BJ (cell line): Measurements from ENCODE around the gene MADD. TPM values are rescaled to one million over a fixed set of nuclear protein-coding genes. Genes with fewer than 3 reads are reported as not detected.
A peak's percentile ranks its signal among the peaks of the same experiment; 100 is the strongest.

Source experiments
- CTCF ChIA-PET: fragments of 350-600 bp; formaldehyde crosslinking; extraction: SDS; loops from one replicate; lab custom pipeline; 2021; ENCODE audit warnings: antibody characterized with exemption, inconsistent platforms; lab: Yijun Ruan, JAX
- POLR2A ChIA-PET: fragments of 300-600 bp; sonication (Branson Sonifier 250); formaldehyde crosslinking; extraction: SDS; loops from one replicate; lab custom pipeline; 2021; ENCODE audit warnings: antibody characterized with exemption; lab: Charles Lee
- DNase-seq: peaks from one replicate; pipeline ENCODE4 v3.0.0-alpha.2; 2011; ENCODE audit warnings: low read depth
- H3K27me3 ChIP-seq: 2 replicates; pipeline ENCODE4 v1.6.0; 2011; ENCODE audit warnings: low read length; ENCODE audit not compliant: control insufficient read depth, insufficient read depth
- H3K36me3 ChIP-seq: 2 replicates; pipeline ENCODE4 v1.5.1; 2011; ENCODE audit warnings: low read length; ENCODE audit not compliant: control insufficient read depth, insufficient read depth
- H3K4me3 ChIP-seq: 2 replicates; pipeline ENCODE4 v1.5.1; 2011; ENCODE audit warnings: low read depth, mild to moderate bottlenecking, control low read depth, low read length
- polyA plus RNA-seq: library from polyadenylated mRNA; depleted of rRNA; stranded (reverse); fragments of >200 nt; gene quantifications from 2 replicates; pipeline ENCODE4 v1.2.3, GENCODE V29; 2011
- TF ChIP-seq, protein P1 (sequence below): IDR thresholded peaks from 2 replicates; pipeline ENCODE4 v1.5.1; 2011; ENCODE audit warnings: low read depth, mild to moderate bottlenecking, control low read depth, inconsistent platforms, low read length, moderate library complexity; ENCODE audit not compliant: insufficient read depth

Gene MADD
- polyA plus RNA-seq, 1 experiment, result 19.8 TPM

DNA sequence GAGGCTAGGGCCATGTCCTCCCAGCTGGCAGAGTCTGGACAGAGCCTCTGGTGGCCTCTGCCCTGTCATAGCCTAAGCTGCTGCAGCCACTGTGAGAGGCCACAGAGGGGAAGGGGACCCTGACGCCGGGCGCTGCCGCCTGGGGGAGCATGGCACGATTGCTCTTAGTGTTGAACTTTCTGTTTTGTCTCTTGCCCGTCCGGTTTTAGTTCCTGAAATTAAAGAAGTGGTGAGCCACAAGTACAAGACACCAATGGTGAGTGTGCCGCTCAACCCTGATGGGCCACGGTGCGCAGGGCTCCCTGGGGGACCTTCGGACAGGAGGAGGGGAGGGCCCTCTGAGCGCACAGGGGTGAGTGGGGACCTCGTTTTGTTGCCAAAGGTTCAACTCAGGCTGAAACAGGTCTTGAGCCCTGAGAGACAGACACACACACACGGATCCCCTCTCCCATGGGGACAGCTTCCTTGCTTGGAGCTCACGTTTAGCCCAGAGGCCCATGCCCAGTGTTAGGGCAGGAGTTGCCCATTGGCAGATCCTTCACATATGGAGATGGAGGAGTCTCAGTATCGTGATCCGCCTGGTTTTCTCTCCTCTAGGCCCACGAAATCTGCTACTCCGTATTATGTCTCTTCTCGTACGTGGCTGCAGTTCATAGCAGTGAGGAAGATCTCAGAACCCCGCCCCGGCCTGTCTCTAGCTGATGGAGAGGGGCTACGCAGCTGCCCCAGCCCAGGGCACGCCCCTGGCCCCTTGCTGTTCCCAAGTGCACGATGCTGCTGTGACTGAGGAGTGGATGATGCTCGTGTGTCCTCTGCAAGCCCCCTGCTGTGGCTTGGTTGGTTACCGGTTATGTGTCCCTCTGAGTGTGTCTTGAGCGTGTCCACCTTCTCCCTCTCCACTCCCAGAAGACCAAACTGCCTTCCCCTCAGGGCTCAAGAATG is 58.8 kb downstream of the MADD start:
- no peak overlapping the region for H3K4me3 ChIP-seq
- CTCF ChIA-PET, result interaction anchor here (0.9 kb wide), 2 partner anchors 8 to 69 kb away, joined by 3 read pairs; no protein-coding TSS in a partner anchor
- POLR2A ChIA-PET, result no interaction called here

DNA sequence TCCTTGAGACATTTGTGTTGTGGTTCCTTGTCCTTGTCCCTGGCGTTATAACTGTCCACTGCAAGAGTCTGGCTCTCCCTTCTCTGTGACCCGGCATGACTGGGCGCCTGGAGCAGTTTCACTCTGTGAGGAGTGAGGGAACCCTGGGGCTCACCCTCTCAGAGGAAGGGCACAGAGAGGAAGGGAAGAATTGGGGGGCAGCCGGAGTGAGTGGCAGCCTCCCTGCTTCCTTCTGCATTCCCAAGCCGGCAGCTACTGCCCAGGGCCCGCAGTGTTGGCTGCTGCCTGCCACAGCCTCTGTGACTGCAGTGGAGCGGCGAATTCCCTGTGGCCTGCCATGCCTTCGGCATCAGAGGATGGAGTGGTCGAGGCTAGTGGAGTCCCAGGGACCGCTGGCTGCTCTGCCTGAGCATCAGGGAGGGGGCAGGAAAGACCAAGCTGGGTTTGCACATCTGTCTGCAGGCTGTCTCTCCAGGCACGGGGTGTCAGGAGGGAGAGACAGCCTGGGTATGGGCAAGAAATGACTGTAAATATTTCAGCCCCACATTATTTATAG is 59.6 kb downstream of the MADD start:
- Histone ChIP-seq H3K4me3 (no peak overlapping the region), H3K36me3 (peaks cover 17% of the 10 kb centered on the region), H3K27me3 (no peaks in the 10 kb centered on the region)
- ChIA-PET POLR2A (no interaction called here), CTCF (interaction anchor here (0.6 to 1.2 kb wide), 5 partner anchors 9 to 70 kb away, joined by 3 read pairs; no protein-coding TSS in a partner anchor)
- TF ChIP-seq, protein P1, sequence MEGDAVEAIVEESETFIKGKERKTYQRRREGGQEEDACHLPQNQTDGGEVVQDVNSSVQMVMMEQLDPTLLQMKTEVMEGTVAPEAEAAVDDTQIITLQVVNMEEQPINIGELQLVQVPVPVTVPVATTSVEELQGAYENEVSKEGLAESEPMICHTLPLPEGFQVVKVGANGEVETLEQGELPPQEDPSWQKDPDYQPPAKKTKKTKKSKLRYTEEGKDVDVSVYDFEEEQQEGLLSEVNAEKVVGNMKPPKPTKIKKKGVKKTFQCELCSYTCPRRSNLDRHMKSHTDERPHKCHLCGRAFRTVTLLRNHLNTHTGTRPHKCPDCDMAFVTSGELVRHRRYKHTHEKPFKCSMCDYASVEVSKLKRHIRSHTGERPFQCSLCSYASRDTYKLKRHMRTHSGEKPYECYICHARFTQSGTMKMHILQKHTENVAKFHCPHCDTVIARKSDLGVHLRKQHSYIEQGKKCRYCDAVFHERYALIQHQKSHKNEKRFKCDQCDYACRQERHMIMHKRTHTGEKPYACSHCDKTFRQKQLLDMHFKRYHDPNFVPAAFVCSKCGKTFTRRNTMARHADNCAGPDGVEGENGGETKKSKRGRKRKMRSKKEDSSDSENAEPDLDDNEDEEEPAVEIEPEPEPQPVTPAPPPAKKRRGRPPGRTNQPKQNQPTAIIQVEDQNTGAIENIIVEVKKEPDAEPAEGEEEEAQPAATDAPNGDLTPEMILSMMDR, result no peak
- DNase-seq, result no peak

More for the DNA sequence above, 58.8 kb downstream of the MADD start:
- TF ChIP-seq, protein P1, result no peak
- no peak for DNase-seq
- no peaks in the 10 kb centered on the region for H3K27me3 ChIP-seq
- peaks cover 21% of the 10 kb centered on the region for H3K36me3 ChIP-seq

DNA sequence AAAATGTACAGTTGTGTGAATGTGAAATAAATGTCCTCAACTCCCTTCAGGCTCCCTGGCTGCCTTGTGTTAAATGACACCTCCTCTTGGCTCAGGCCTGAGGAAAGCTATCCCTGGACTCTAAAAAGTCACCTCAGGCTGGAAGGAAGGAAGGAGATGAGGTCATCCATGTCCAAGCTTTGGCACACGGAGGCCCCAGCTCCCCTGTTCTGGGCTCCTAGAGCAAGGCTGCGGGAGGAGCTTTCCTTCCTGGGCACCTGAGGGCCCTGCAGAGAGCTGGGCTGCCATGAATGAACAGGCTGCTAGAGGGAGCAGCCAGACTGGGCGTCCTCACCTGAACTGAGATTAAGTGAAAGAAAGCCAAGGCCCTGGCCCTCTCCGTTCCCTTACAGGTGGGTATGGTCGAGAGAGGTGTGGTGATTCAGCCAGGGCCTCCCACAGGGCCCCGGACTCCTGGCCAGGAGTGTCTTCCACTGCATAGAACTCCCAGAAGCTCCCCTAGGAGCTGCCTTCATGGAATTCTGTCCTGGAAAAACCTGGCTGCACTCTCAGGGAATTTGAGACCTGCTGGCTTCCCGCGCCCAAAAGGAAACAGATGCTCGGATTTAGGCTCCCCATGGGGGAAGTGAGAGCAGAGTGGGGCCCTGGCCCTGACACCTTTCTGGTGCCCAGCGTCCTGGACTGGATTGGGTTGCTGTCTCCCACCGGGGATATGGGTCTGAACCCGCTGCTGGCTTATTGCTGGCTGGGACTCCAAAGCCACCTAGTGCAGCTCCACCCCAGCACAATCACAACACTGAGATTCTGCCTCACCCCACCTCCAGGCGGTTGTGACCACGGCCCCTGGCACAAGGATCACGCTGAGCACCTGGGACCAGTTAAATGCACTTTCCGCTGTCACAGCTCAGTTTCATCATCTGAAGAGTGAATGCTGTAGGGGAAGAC is 60.3 kb downstream of the MADD start:
- no peak overlapping the region for H3K4me3 ChIP-seq
- H3K27me3 ChIP-seq, result no peaks in the 10 kb centered on the region
- POLR2A ChIA-PET, result no interaction called here
- H3K36me3 ChIP-seq, result peaks cover 12% of the 10 kb centered on the region
- TF ChIP-seq, protein P1, result no peak
- CTCF ChIA-PET, result interaction anchor here (0.6 to 1.3 kb wide), 5 partner anchors 10 to 44 kb away, joined by 3 to 8 read pairs (median 3); no protein-coding TSS in a partner anchor
- peak; percentile 6 for DNase-seq

DNA sequence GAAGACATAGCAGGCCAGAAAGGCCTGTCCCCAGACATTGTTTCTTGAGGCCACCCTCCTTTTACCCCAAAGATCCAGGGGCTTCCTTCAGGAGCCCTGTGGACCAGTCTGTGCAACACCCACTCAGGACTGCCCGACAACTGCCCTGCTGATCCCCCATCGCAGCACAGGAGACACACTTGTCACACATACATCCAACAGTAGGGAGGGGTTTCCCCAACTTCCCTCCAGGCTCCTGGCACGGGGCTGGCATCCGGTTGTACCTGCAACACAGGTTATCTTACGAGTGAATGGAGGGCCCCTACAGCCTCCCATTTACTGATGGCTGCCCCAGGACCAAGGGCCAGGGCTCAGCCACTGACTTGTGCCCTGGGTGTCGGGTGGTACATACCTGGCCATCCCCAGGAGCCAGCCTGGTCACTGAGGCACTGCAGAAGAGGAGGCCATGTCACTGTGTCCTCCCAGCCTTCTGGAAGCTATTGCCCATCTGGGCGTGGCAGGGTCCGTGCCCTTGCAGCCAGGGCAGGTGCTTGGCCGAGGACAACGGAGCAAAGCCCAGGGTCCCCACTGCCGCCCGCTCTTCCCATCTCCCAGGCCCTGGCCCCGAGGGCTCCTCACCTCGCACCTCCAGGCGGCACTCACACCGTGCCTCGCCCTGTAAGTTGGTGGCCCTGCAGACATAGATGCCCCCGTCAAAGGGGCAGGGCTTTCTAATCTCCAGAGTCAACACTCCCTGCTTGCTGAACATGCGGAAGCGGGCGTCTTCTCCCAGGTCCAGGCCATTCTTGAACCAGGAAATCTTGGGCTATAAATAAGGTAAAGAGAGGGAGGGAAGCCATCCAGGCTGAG is 61.7 kb downstream of the MADD start:
- Histone ChIP-seq H3K27me3 (no peaks in the 10 kb centered on the region), H3K36me3 (peaks cover 11% of the 10 kb centered on the region), H3K4me3 (no peak overlapping the region)
- TF ChIP-seq, protein P1, result no peak
- ChIA-PET POLR2A (no interaction called here), CTCF (no interaction called here)
- no peak for DNase-seq
